CD4-positive, alpha-beta T cell treated with Interleukin-4 for 4 hours (primary cell): Measurements from ENCODE around the gene DPP4.
A peak's percentile ranks its signal among the peaks of the same experiment; 100 is the strongest.

Experiments used
- DNase-seq: peaks from one replicate; pipeline ENCODE4 v3.0.0-alpha.2; 2020

The DPP4 gene

DNA sequence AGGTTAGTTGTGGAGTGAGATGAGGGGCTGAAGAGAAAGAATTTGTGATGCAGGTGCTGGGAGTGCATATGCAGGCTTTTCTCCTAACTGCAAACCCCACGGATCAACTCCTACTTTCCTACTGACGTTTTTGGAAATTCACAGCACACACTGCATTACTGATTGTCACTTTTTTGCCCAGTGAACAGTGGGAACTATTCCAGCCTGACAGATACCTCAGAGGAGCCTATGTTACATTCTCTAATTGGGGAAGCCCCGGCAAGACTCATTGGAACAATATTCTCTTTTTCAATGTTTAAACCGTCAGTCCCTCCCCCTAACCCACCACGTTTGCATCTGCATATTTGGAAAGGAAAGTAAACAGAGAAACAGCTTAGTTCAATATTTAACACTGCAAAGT, 126.2 kb downstream of the DPP4 start:
- DNase-seq: no peak

DNA sequence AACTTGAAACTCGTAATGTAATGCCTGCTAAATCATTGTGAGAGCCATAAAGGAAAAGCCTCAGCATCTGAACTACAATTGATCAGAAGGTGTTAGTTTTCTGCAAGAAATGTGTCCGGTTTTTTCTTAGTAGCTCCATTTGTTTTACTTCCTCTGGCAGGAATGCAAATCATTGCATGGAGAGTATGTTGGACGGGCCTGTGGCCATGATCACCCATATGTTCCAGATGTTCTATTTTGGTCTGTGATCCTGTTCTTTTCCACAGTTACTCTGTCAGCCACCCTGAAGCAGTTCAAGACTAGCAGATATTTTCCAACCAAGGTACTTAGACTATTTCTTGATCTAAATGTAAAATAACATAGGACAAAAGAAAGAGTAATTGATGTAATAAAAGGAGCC, 126.6 kb downstream of the DPP4 start:
- DNase-seq: no peak

DNA sequence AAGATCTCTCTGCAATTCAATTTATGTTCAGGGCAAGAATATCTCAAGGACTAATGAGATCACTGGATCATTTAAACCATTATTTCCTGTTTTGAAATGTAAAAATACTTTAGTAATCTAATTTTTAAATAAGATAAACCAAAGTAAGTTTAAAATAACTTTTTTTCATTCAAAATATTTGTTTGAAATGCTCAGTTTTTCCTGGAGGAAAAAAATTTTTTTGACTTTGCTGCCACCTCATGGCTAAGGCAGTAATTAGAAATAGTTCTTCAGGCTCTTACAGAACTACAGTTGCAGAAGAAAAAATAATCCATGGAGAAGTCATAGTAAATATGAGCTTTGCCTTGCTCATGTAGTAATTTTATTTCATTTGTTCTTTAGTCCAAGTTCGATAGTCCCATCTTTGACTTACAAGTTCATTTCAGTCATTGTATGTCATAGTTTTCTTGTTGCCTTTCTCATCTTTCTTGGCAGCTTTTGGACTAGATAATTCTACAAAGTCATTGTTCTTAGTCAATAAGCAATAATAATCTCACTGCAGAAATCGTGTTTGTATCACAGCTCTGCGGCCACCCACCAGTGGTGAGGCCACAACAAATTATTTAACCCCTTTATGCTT, 127.4 kb downstream of the DPP4 start:
- DNase-seq: peak; percentile 23

DNA sequence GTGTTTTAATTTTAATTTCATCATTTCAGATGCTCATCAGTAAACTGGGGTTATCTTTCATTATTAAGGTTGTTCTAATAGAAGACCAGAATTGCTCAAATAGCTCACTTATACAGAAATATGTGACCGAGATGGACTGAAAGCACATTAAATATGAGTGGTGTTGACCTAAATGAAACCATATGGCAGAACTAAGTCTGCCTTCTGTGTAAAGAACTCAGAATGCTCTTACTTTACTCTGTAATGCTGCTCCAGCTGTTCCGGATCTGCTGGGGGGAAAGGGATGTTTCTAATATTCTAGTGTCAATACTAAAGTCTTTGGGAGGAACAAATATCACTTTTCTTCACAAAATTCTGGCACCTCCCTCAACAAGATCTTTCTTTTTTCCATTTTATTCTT, 131.0 kb downstream of the DPP4 start:
- DNase-seq: no peak
